MM.1S (cell line): ENCODE data around the gene TPM3.
A peak's percentile ranks its signal among the peaks of the same experiment; 100 is the strongest.

Experiments
- DNase-seq: peaks from one replicate; pipeline ENCODE4 v3.0.0-alpha.2; 2015
- H2AFZ ChIP-seq: fragments of 300-600 bp; sonication (generic); 2 replicates; pipeline ENCODE4 v1.6.0; 2016; ENCODE audit warnings: antibody characterized with exemption, low read length
- H3F3A ChIP-seq: fragments of 300-600 bp; sonication (generic); 2 replicates; pipeline ENCODE4 v1.6.1; 2016; ENCODE audit warnings: mild to moderate bottlenecking, antibody characterized with exemption, low read length, moderate library complexity, mixed read lengths; ENCODE audit not compliant: insufficient read depth
- H3K27ac ChIP-seq: fragments of 300-600 bp; sonication (generic); 2 replicates; pipeline ENCODE4 v1.5.1; 2016; ENCODE audit warnings: mild to moderate bottlenecking, low read length
- H3K27me3 ChIP-seq: fragments of 300-600 bp; sonication (generic); replicated peaks from 2 replicates; pipeline ENCODE4 v1.6.0; 2016; ENCODE audit warnings: low read length; ENCODE audit not compliant: insufficient read depth
- H3K36me3 ChIP-seq: fragments of 300-600 bp; sonication (generic); replicated peaks from 2 replicates; pipeline ENCODE4 v1.6.1; 2016; ENCODE audit warnings: mild to moderate bottlenecking, low read length, mixed read lengths; ENCODE audit not compliant: insufficient read depth
- H3K4me1 ChIP-seq: fragments of 300-600 bp; sonication (generic); 2 replicates; pipeline ENCODE4 v1.6.1; 2016; ENCODE audit warnings: low read length, mixed read lengths
- H3K4me2 ChIP-seq: fragments of 300-600 bp; sonication (generic); 2 replicates; pipeline ENCODE4 v1.6.0; 2016; ENCODE audit warnings: low read depth, low read length
- H3K4me3 ChIP-seq: fragments of 300-600 bp; sonication (generic); 2 replicates; pipeline ENCODE4 v1.5.1; 2016; ENCODE audit warnings: low read length, mixed read lengths
- H3K79me2 ChIP-seq: fragments of 300-600 bp; sonication (generic); 2 replicates; pipeline ENCODE4 v1.6.1; 2016; ENCODE audit warnings: mixed run types, low read length, mixed read lengths
- H3K9ac ChIP-seq: fragments of 300-600 bp; sonication (generic); 2 replicates; pipeline ENCODE4 v1.6.1; 2016; ENCODE audit warnings: low read length, mixed read lengths
- H3K9me2 ChIP-seq: fragments of 300-600 bp; sonication (generic); replicated peaks from 2 replicates; pipeline ENCODE4 v1.6.1; 2016; ENCODE audit warnings: mild to moderate bottlenecking, low read length, mixed read lengths; ENCODE audit not compliant: insufficient read depth
- H3K9me3 ChIP-seq: fragments of 300-600 bp; sonication (generic); replicated peaks from 2 replicates; pipeline ENCODE4 v1.6.1; 2016; ENCODE audit warnings: mild to moderate bottlenecking, low read length, mixed read lengths; ENCODE audit not compliant: insufficient read depth
- H4K20me1 ChIP-seq: fragments of 300-600 bp; sonication (generic); 2 replicates; pipeline ENCODE4 v1.6.1; 2016; ENCODE audit warnings: mild to moderate bottlenecking, low read length, moderate library complexity, mixed read lengths; ENCODE audit not compliant: insufficient read depth
- CTCF ChIP-seq: fragments of 300-600 bp; sonication (generic); IDR thresholded peaks from 2 replicates; pipeline ENCODE4 v1.5.1; 2016; ENCODE audit warnings: antibody characterized with exemption, low read length, mixed read lengths
- EZH2 ChIP-seq: fragments of 300-600 bp; sonication (generic); optimal IDR thresholded peaks from 2 replicates; pipeline ENCODE3; 2017; ENCODE audit warnings: low read depth, mild to moderate bottlenecking, antibody characterized with exemption, low read length, mixed read lengths
- EZH2phosphoT487 ChIP-seq: fragments of 300-600 bp; sonication (generic); IDR thresholded peaks from 2 replicates; pipeline ENCODE4 v1.6.1; 2018; ENCODE audit warnings: antibody characterized with exemption, low read length

The TPM3 gene

GRCh38 chr1:154115180-154115579 is 76.7 kb downstream of the TPM3 start:
- no peaks in the 10 kb centered on the region for H3K36me3 ChIP-seq
- H2AFZ ChIP-seq, result peak overlapping the region; percentile 48
- peaks cover 10% of the 10 kb centered on the region for H3F3A ChIP-seq
- TF ChIP-seq EZH2phosphoT487 (no peak), EZH2 (no peak), CTCF (no peak)
- H4K20me1 ChIP-seq, result no peaks in the 10 kb centered on the region
- peak overlapping the region; percentile 35 for H3K4me2 ChIP-seq
- no peaks in the 10 kb centered on the region for H3K79me2 ChIP-seq
- DNase-seq, result peak; percentile 77
- no peaks in the 10 kb centered on the region for H3K27me3 ChIP-seq
- H3K4me3 ChIP-seq, result no peak overlapping the region
- H3K9ac ChIP-seq, result peak overlapping the region; percentile 1; the same call in 1 of the 2 replicates
- H3K4me1 ChIP-seq, result peaks cover 14% of the 10 kb centered on the region
- H3K27ac ChIP-seq, result peak overlapping the region; percentile 64
- H3K9me2 ChIP-seq, result no peaks in the 10 kb centered on the region
- H3K9me3 ChIP-seq, result no peaks in the 10 kb centered on the region
